Spleen (tissue), 11 donors: ENCODE measurements around the gene OPRM1. TPM values are rescaled to one million over a fixed set of nuclear protein-coding genes. Genes with fewer than 3 reads are reported as not detected.

Source experiments
- DNase-seq: peaks from one replicate; pipeline ENCODE4 v3.0.0-alpha.2; 2020
- H3K27ac ChIP-seq, 8 donors: fragments of 200-600 bp; sonication (generic) in 7 of 8; 1 replicate in 4 of 8; 2 replicates in 4 of 8; pipeline versions ENCODE4 v1.5.0 to v1.8.0; 2016 to 2021; ENCODE audit warnings: inconsistent platforms in 4 of 8, mild to moderate bottlenecking in 4 of 8, moderate library complexity in 1 of 8
- H3K27me3 ChIP-seq, 7 donors: fragments of 200-600 bp; sonication (generic) in 6 of 7; replicated peaks in 1 of 7; 1 replicate in 4 of 7; 2 replicates in 3 of 7; pipeline versions ENCODE4 v1.5.0 to v1.8.0; 2016 to 2021; ENCODE audit warnings: inconsistent platforms in 3 of 7, mild to moderate bottlenecking in 1 of 7
- H3K36me3 ChIP-seq, 6 donors: fragments of 200-600 bp; sonication (generic) in 5 of 6; 1 replicate in 4 of 6; 2 replicates in 2 of 6; pipeline versions ENCODE4 v1.5.0 to v1.8.0; 2016 to 2021; ENCODE audit warnings: inconsistent platforms in 2 of 6
- H3K4me1 ChIP-seq, 6 donors: fragments of 200-600 bp; sonication (generic) in 5 of 6; 1 replicate in 3 of 6; 2 replicates in 3 of 6; pipeline versions ENCODE4 v1.5.0 to v1.8.0; 2016 to 2021; ENCODE audit warnings: inconsistent platforms in 3 of 6
- H3K4me3 ChIP-seq, 8 donors: fragments of 200-600 bp; sonication (generic) in 7 of 8; 1 replicate in 4 of 8; 2 replicates in 4 of 8; pipeline versions ENCODE4 v1.5.0 to v1.8.0; 2016 to 2021; ENCODE audit warnings: inconsistent platforms in 4 of 8, mild to moderate bottlenecking in 4 of 8, moderate library complexity in 2 of 8
- H3K9me3 ChIP-seq, 8 donors: fragments of 200-600 bp; sonication (generic) in 7 of 8; 1 replicate in 4 of 8; 2 replicates in 4 of 8; pipeline versions ENCODE4 v1.5.0 to v1.8.0; 2016 to 2021; ENCODE audit warnings: inconsistent platforms in 4 of 8
- CTCF ChIP-seq, 11 experiments: fragments of 200-600 bp in 7 of 11; fragments of 450-650 bp in 4 of 11; sonication (generic) in 4 of 11; IDR thresholded peaks in 8 of 11; conservative IDR thresholded peaks in 3 of 11; 1 replicate in 7 of 11; 2 replicates in 4 of 11; pipeline versions ENCODE4 v1.4.0 to v1.8.0; 2016 to 2021; ENCODE audit warnings: antibody characterized with exemption in 11 of 11, inconsistent platforms in 4 of 11, mild to moderate bottlenecking in 1 of 11
- POLR2A ChIP-seq, 3 donors: fragments of 450-650 bp; IDR thresholded peaks; one replicate each; pipeline ENCODE4 v1.5.1; 2017; ENCODE audit warnings: antibody characterized with exemption in 3 of 3, mild to moderate bottlenecking in 1 of 3
- POLR2AphosphoS5 ChIP-seq, 3 donors: sonication (generic); formaldehyde crosslinking; IDR thresholded peaks; one replicate each; pipeline ENCODE4 v1.5.1; 2017; ENCODE audit warnings: antibody characterized with exemption in 3 of 3
- WGBS, 5 donors: extraction: QIAGEN DNeasy Blood & Tissue Kit in 3 of 5; methylation state at CpG; one replicate each; pipeline versions ENCODE4 v1.1.5 to v1.1.7; 2013 to 2018; 5-methylcytosine and 5-hydroxymethylcytosine counted together
- intact Hi-C: fragments of 100-400 bp; cut with DNase I; formaldehyde crosslinking; loops from one replicate; pipeline ENCODE4 v1.15.0; 2023; ENCODE audit warnings: low total_unique reads
- polyA plus RNA-seq, 3 donors: library from polyadenylated mRNA; stranded (reverse); fragments of 200-250 nt; gene quantifications; one replicate each; pipeline ENCODE4 v1.2.1, GENCODE V29; 2013
- total RNA-seq, 7 donors: library from RNA; depleted of rRNA in 3 of 7; stranded (reverse); fragments of >200 nt in 3 of 7; fragmentation: NEBNext Ultra II Directional in 4 of 7; extraction: Animal tissue kit (Norgen Biotek cat#: 25700) in 4 of 7; gene quantifications; one replicate each; pipeline versions ENCODE4 v1.1.0 to v1.2.1, GENCODE V29; 2016 to 2021
- donor health status: healthy with polysubstance abuse.
- donor health status: DM: no; HTN: no; CAD: no; lungs with moderate emphysema.
- donor health status: DM: no; HTN: no; CAD: no.
- donor health status: Bipolar disorder and iron deficiency.
- donor health status: healthy.
- donor health status: DM: no; HTN: no; CAD: no.
- donor health status: DM: yes; HTN: yes; CAD: no.

OPRM1 gene
- total and polyA plus RNA-seq, 10 donors, result not detected

- Histone ChIP-seq H3K4me3 (no peak overlapping the region), H3K4me1 (peaks cover 0 to 43% (median 2%) of the 10 kb centered on the region in 6 donors), H3K27ac (no peak overlapping the region), H3K9me3 (no peaks in the 10 kb centered on the region), H3K36me3 (peaks cover 0 to 52% (median 1%) of the 10 kb centered on the region in 6 donors), H3K27me3 (no peaks in the 10 kb centered on the region)
- DNase-seq, result no peak
- 73 to 98% (median 90%) methylated on average over 2 of the region's 2 CpGs for WGBS, 5 donors
- intact Hi-C loops, result no loop called here
- no peak for TF ChIP-seq POLR2A (IDR thresholded peaks at IDR 0.05)
- TF ChIP-seq POLR2AphosphoS5 (IDR thresholded peaks at IDR 0.05), result no peak
- no peak for TF ChIP-seq CTCF (IDR thresholded peaks at IDR 0.05 in 8 of 11, conservative IDR thresholded peaks at IDR 0.05 in 3 of 11)
Observed at GRCh38 chr6:154223296-154223695, 184.3 kb downstream of the OPRM1 start.

- peaks cover 0 to 22% (median 1%) of the 10 kb centered on the region in 6 donors for H3K36me3 ChIP-seq
- H3K4me1 ChIP-seq, result peaks cover 0 to 58% (median 21%) of the 10 kb centered on the region in 6 donors
- DNase-seq, result no peak
- intact Hi-C loops, result no loop called here
- no peak for TF ChIP-seq CTCF (IDR thresholded peaks at IDR 0.05 in 8 of 11, conservative IDR thresholded peaks at IDR 0.05 in 3 of 11)
- TF ChIP-seq POLR2A (IDR thresholded peaks at IDR 0.05), result no peak
- TF ChIP-seq POLR2AphosphoS5 (IDR thresholded peaks at IDR 0.05), result no peak
- 91 to 96% (median 94%) methylated on average over 3 of the region's 3 CpGs for WGBS, 5 donors
- no peak overlapping the region for H3K4me3 ChIP-seq
- H3K9me3 ChIP-seq, result no peaks in the 10 kb centered on the region
- H3K27me3 ChIP-seq, result no peaks in the 10 kb centered on the region
- H3K27ac ChIP-seq, result peak overlapping the region in 1 of 8 donors; percentile 16
Observed at GRCh38 chr6:154226461-154226860, 187.4 kb downstream of the OPRM1 start.

GRCh38 chr6:154227862-154228520 lies 189.0 kb downstream of the OPRM1 start:
- 84 to 94% (median 92%) methylated on average over 7 of the region's 7 CpGs for WGBS, 5 donors

More at GRCh38 chr6:154227862-154228520, 189.0 kb downstream of the OPRM1 start:
- Histone ChIP-seq H3K4me1 (peaks cover 0 to 61% (median 31%) of the 10 kb centered on the region in 6 donors), H3K27me3 (no peaks in the 10 kb centered on the region), H3K4me3 (no peak overlapping the region), H3K36me3 (peaks cover 0 to 7% (median 0%) of the 10 kb centered on the region in 6 donors), H3K27ac (no peak overlapping the region), H3K9me3 (no peaks in the 10 kb centered on the region)
- intact Hi-C loops, result no loop called here
- DNase-seq, result no peak
- no peak for TF ChIP-seq CTCF (IDR thresholded peaks at IDR 0.05 in 8 of 11, conservative IDR thresholded peaks at IDR 0.05 in 3 of 11)
- no peak for TF ChIP-seq POLR2A (IDR thresholded peaks at IDR 0.05)
- TF ChIP-seq POLR2AphosphoS5 (IDR thresholded peaks at IDR 0.05), result no peak
